ENCODE data around the gene KLF17.

The KLF17 gene

GRCh38 chr1:44154049-44154448 lies 35.4 kb downstream of the KLF17 start:
- DNase-seq: no peak

DNA sequence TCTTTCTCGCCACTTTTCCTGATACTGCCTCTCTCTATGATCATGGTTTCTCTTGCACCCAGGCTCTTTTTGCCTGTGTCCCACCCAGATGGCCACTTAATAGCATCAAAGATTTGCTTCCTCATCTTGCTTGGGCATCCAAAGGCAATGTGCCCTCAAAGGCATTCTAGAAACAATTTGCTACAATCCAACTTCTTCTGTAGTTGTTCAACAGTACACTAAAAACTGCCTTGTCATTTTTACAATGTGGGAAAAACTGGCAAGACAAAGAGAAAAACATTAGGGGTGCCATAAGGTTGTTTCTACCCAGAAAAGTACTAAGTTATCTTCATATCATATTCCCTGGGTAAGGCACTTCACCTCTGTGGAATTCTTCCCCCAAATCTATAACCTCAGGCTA lies 39.3 kb downstream of the KLF17 start:
- H3K79me2 ChIP-seq (ENCODE audit: low read length): no peaks in the 10 kb centered on the region
- H4K20me1 ChIP-seq (ENCODE audit: insufficient read depth, low read length): no peaks in the 10 kb centered on the region
- H3K4me3 ChIP-seq (ENCODE audit: low read length): no peak overlapping the region
- H3K9ac ChIP-seq (ENCODE audit: low read length): no peak overlapping the region
- H3K36me3 ChIP-seq (replicated peaks; ENCODE audit: insufficient read depth, low read length): no peaks in the 10 kb centered on the region
- no peaks in the 10 kb centered on the region for H3K9me2 ChIP-seq (replicated peaks; ENCODE audit: insufficient read depth, low read length)
- H3K27me3 ChIP-seq (replicated peaks; ENCODE audit: insufficient read depth, low read length): no peaks in the 10 kb centered on the region
- TF ChIP-seq EZH2 (optimal IDR thresholded peaks at IDR 0.05; ENCODE audit: low read depth, low read length): no peak
- no peak for TF ChIP-seq CTCF (IDR thresholded peaks at IDR 0.05; ENCODE audit: low read length)
- no peak for TF ChIP-seq EZH2phosphoT487 (IDR thresholded peaks at IDR 0.05; ENCODE audit: low read length)
- DNase-seq: no peak
- no peaks in the 10 kb centered on the region for H3K9me3 ChIP-seq (replicated peaks; ENCODE audit: insufficient read depth, low read length)
- no peaks in the 10 kb centered on the region for H3F3A ChIP-seq (ENCODE audit: insufficient read depth, low read length)
- no peak overlapping the region for H2AFZ ChIP-seq (ENCODE audit: low read length)
- no peak overlapping the region for H3K4me2 ChIP-seq (ENCODE audit: low read depth, low read length)
- H3K4me1 ChIP-seq (ENCODE audit: low read length): no peaks in the 10 kb centered on the region
- H3K27ac ChIP-seq (ENCODE audit: low read length): no peak overlapping the region

More at GRCh38 chr1:44154049-44154448, 35.4 kb downstream of the KLF17 start:
- Histone ChIP-seq H3K4me3 (ENCODE audit: low read length) (no peak overlapping the region), H3K9me3 (replicated peaks; ENCODE audit: insufficient read depth, low read length) (no peaks in the 10 kb centered on the region), H2AFZ (ENCODE audit: low read length) (no peak overlapping the region), H3K36me3 (replicated peaks; ENCODE audit: insufficient read depth, low read length) (no peaks in the 10 kb centered on the region), H3F3A (ENCODE audit: insufficient read depth, low read length) (no peaks in the 10 kb centered on the region), H3K9me2 (replicated peaks; ENCODE audit: insufficient read depth, low read length) (no peaks in the 10 kb centered on the region), H3K27ac (ENCODE audit: low read length) (no peak overlapping the region), H3K27me3 (replicated peaks; ENCODE audit: insufficient read depth, low read length) (no peaks in the 10 kb centered on the region), H4K20me1 (ENCODE audit: insufficient read depth, low read length) (no peaks in the 10 kb centered on the region), H3K4me1 (ENCODE audit: low read length) (no peaks in the 10 kb centered on the region), H3K4me2 (ENCODE audit: low read depth, low read length) (no peak overlapping the region), H3K9ac (ENCODE audit: low read length) (no peak overlapping the region), H3K79me2 (ENCODE audit: low read length) (no peaks in the 10 kb centered on the region)
- TF ChIP-seq CTCF (IDR thresholded peaks at IDR 0.05; ENCODE audit: low read length) (no peak), EZH2phosphoT487 (IDR thresholded peaks at IDR 0.05; ENCODE audit: low read length) (no peak), EZH2 (optimal IDR thresholded peaks at IDR 0.05; ENCODE audit: low read depth, low read length) (no peak)

DNA sequence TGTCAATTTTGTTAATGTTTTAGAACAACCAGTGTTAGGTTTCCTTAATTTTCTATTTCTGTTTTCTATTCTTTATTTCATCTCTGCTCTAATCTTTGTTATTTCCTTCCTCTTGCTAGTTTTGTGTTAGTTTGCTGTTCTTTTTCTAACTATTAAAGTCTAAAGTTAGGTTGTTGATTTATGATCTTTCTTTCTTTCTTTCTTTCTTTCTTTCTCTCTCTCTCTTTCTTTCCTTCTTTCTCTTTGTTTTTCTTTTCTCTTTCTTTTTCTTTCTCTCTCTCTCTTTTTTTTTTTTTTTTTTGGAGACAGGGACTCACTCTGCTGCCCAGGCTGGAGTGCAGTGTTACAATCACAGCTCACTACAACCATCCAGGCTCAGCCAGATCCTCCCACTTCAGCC lies 40.2 kb downstream of the KLF17 start:
- Histone ChIP-seq H3K4me2 (ENCODE audit: low read depth, low read length) (no peak overlapping the region), H3K27me3 (replicated peaks; ENCODE audit: insufficient read depth, low read length) (no peaks in the 10 kb centered on the region), H3F3A (ENCODE audit: insufficient read depth, low read length) (no peaks in the 10 kb centered on the region), H2AFZ (ENCODE audit: low read length) (no peak overlapping the region), H3K4me3 (ENCODE audit: low read length) (no peak overlapping the region), H4K20me1 (ENCODE audit: insufficient read depth, low read length) (no peaks in the 10 kb centered on the region), H3K9ac (ENCODE audit: low read length) (no peak overlapping the region), H3K27ac (ENCODE audit: low read length) (no peak overlapping the region), H3K79me2 (ENCODE audit: low read length) (no peaks in the 10 kb centered on the region), H3K36me3 (replicated peaks; ENCODE audit: insufficient read depth, low read length) (no peaks in the 10 kb centered on the region), H3K9me2 (replicated peaks; ENCODE audit: insufficient read depth, low read length) (no peaks in the 10 kb centered on the region), H3K9me3 (replicated peaks; ENCODE audit: insufficient read depth, low read length) (no peaks in the 10 kb centered on the region), H3K4me1 (ENCODE audit: low read length) (no peaks in the 10 kb centered on the region)
- TF ChIP-seq EZH2 (optimal IDR thresholded peaks at IDR 0.05; ENCODE audit: low read depth, low read length) (no peak), EZH2phosphoT487 (IDR thresholded peaks at IDR 0.05; ENCODE audit: low read length) (no peak), CTCF (IDR thresholded peaks at IDR 0.05; ENCODE audit: low read length) (no peak)
- DNase-seq: no peak

All from MM.1S (cell line).